GM19328 (cell line): ENCODE measurements around the gene TBC1D22A.
"Not testable (repeated sequence)": the region's sequence is repeated elsewhere in the genome, so short reads cannot be mapped to it uniquely, and the experiment has no call there.

Source experiments
- ATAC-seq: cut with Tn5 transposase; IDR thresholded peaks from one replicate; pipeline ENCODE4 v1.9.1; 2021; ENCODE audit warnings: mild to moderate bottlenecking, moderate library complexity; ENCODE audit not compliant: unreplicated experiment

The TBC1D22A gene

DNA sequence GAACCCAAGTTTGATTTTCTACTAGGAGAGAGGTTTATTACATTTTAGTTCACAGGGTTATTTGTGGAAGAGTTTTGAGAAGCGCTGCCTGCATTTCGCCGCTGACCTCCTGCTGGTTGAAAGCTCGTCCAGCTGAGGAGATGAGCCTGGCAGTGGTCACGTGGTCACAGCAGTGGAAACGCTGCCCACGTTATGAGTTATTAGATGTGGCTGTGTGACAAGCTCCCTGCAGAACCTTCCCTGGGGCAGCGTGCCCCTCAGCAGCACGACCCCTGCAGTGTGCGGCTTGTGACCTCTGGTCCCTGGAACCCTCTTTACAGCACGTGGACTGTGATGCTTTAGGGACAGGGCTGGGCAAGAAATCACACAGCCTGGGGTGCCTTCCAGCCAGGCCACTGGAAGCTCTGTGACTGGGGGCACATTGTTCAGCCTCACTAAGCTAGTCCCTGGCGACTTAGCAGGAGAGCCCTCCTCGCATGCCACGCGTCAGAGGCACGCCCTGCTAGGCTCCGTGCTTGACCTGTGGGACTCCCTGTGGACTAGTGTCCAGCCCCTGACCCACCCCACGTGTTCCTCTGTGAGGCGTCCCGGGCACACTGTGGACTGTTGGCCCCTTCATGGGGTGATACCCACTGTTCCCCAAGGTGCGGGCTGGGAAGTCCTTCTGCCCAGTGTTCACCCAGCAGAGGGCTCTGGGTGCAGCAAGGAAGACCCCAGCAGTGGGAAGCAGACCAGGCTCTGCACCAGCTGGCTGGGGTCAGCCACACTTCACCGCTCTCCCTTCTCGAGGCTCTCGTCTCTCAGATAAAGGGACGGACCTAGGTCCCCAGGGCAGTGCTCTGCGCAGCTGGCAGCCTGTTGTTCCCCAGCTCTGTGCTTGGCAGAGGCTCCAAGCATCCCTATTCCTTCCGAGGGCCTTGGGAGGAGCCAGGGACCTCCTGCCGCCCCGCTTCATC lies 349.5 kb downstream of the TBC1D22A start:
- ATAC-seq = no peak

DNA sequence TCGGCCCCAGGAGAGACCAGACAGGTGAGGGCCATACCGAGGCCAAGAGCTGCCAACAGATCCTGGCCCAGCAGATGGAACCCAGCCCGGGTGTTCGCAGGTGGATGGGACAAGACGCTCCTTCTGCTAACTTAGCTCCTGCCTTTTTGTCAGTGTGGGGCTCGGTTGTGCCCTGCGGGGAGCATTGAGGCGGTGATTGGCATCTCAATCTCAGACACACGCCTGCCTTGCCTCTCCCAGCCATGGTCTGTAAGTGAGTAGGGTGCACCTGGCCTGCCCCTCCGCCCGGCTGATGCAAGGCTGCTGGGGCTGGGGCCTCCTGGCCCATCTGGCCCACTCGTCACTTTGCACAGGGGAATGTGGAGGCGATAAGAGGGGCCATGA lies 350.1 kb downstream of the TBC1D22A start:
- no peak for ATAC-seq

DNA sequence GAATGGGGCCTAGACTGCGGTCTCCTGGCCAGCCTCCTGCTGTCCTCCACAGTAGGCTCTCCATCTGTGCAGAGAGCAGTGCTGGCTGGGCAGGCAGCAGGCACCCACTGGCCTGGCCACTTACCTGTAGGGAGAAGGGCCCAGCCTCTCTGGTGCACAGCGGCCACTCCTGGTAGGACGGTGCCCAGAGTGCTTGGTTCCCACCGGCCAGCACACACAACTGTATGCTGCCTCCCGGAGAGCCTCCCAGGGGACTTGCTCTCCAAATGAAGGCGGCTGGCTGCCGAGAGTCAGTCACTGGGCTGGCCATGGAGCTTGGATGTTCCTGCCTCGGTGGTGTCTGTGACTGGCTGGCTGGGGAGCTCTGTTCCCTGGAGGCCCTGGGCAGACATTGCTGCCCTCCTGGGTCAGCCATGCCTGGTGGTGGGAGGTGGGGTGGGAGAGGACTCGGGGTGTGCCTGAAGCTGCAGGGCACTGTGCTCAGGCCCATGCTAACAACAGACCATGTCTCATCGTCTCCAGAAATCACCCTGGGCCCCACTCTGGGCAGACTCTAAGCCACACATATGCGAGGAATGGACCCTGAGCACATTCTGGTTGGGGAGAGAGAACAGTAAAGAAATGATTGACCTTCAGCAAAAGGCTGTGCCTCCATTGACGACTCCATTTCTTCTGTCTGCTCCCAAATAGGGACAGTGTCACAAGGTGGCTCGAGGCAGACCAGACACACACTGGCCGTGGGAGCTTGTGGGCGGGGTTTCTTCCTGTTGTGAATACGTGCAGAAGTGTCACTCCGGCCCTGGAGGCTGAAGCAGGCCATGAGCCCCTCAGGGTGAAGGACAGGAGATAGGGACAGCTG lies 350.8 kb downstream of the TBC1D22A start:
- no peak for ATAC-seq

DNA sequence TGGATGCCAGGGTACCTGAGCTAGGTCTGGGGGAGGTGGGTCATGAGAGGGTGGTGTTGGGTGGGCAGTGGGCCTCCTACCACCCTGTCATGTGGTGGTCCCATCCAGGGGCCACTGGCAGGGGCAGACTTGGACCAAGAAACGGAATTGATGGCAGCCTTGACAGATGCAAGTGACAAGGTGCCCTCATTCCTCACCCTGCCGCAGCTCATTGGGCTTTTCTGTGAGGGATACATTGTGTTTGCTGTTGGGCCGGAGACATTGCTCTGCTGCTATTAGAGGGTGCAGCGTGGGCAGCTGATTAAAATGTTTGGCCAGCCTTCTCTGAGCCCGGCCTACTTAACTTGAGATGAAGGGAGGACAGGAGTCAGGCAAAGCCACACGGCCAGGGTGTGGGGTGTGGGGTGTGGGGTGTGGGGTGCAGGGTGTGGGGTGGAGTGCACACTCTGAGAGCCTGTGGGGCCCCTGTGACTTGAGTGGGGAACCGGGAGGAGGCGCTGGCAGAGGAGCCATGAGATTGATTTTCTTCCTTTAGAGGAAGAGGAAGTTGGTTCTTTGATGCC lies 351.5 kb downstream of the TBC1D22A start:
- ATAC-seq = no peak

DNA sequence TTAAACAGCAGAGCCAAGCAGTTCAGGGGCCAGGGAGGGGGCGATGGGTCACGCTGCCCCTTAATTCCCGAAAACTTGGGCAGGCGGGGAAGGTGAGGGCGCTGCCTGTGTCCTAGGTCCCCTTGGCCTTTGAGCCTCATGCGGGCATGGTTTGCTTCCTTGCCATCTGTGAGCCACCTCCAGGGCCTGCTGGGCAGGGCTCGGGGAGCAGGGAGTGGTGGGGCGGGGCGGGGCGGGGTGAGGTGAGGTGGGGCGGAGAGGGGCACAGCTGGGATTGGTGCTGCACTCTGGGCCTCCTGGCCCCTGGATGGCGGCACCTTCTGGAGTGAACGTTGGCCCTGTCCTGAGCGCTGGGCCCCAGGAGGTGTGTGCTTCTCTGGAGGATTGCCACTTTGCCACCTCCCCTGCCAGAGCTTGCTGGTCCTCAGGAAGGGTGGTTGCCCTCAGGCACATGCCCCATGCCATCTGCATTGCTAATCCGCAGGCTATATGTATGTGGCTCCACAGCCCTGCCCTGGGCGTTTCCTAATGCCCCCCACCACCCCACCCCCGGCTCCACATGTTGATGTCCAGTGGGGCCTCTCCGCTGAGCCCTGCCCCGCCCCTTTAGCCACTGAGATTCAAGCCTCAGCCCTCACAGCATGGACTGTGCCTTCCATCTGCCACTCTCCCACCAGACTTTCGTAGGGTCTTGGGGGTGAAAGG lies 352.5 kb downstream of the TBC1D22A start:
- ATAC-seq = no peak

DNA sequence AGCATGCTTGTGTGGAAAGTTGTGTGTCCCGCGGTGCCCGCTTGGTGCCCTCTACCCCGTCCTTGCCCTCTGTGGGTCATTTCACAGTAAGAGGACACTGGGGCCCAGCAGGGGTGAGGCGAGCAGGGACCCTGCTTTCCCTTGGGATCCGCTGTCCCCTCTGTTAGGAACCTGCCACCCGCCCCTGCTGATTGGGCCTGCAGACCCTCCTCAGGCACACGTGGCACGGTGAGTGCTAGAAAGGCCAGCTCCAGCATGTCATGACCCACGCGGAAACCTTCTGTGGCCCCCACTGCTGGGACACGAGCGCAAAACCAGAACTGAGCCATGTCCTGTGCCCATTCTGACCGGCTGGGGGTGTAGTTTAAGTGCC lies 353.1 kb downstream of the TBC1D22A start:
- no peak for ATAC-seq

DNA sequence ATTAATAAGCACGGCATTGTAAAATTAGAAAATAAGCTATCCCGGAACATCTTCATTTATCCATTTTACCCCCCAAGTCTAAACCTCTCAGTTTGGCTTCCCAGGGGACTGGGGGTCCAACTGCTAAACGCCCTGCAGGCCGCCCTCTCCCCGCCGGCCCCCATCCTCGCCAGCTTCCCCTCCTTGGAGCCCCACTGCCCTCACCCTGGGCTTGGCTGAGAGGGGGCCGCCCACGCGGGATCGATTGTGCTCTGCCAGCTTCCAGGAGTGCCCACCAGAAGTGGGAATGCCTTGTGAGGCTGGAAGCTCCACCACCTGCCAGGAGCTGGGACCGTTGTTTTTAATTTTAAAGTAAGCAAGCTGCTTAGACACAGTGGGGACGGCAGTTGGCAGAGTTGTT lies 353.5 kb downstream of the TBC1D22A start:
- ATAC-seq = no peak

DNA sequence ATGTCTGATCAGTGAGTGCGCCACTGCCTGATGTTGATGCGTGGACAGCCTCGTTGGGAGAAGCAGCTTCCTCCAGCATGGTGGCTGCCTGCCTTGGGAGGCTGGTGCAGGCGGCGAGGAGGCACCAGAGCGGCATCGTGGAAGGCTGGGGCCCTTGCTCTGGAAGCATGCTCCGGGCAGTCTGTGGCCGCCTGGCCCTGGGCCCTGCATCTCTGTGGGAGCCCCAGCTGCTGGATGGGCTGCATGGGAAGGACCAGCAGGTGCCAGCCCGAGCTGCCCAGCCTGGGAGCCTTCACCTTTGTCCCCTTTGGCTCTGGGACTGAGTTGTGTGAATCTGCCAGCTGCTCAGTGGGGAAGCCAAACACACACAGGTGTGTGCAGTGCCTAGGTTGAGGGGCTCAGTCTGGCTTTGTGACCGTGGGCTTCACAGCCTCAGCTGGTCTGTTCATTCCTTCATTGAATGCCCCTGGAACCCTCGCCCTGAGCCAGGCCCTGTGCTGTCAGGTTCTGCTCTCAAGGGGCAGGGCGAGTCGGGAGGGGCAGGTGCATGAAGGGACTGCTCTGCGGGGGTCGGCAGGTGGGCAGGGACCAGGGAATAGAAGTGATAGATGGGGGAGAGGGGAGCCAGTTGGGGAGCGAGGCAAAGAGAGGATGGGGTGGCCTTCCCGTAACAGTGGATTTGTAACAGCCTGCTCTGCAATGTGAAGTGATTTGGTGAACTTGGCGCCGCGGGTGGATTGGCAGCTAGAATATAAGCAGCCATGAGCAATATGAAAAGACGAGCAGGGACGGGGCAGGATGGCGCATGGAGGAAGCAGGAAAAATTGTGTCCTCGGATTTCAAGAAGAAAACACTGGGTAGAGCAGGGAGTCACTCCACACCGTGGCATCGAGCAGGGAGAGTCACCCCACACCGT lies 354.2 kb downstream of the TBC1D22A start:
- ATAC-seq = no peak

DNA sequence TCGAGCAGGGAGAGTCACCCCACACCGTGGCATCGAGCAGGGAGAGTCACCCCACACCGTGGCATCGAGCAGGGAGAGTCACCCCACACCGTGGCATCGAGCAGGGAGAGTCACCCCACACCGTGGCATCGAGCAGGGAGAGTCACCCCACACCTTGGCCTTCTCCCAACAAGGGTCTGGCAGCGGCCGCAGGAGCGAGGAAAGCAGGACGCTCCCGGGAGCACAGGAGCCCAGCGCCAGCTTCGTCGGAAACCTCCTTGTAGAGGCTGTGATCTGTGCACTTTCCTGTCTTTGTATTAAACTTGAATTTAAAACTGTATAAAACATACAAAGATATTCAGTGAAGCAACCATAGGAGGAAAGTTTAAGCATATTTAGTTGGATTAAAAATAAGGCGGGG lies 355.0 kb downstream of the TBC1D22A start:
- ATAC-seq = not testable (repeated sequence)

DNA sequence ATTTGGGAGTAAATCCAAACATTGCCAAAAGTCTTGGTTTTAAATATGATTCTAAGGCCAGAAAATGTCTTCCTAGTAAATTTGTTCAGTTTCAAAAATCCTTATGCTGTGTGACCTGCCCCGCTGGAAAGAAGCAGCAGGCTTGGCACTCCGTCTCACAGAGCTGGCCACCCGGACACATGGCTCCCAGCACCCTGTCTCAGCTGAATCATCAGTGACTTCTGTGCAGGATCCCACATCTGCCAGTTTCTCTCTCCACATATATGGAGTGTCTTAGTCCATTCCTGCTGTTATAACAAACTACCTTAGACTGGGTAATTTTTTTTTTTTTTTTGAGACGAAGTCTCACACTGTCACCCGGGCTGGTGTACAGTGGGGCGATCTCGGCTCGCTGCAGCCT lies 356.7 kb downstream of the TBC1D22A start:
- ATAC-seq = no peak

DNA sequence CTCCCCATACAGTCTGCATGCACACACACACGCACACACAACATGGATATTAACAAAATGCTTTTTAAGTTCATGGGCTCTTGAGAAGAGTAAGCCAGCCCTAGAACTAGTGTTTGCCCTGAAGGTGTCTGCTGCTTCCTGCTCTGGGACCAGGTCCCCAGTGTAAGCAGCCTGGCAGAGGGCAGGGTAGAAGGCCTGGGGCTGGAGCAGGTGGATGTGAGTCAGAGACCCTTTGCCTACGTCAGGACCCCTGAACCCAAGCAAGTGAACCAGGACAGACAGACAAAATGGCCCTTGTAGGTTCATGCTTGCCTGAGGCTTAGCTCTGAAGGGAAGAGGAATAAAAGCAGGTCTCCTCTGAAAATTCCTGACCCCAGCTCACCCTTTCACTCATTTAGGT lies 357.9 kb downstream of the TBC1D22A start:
- ATAC-seq = no peak

DNA sequence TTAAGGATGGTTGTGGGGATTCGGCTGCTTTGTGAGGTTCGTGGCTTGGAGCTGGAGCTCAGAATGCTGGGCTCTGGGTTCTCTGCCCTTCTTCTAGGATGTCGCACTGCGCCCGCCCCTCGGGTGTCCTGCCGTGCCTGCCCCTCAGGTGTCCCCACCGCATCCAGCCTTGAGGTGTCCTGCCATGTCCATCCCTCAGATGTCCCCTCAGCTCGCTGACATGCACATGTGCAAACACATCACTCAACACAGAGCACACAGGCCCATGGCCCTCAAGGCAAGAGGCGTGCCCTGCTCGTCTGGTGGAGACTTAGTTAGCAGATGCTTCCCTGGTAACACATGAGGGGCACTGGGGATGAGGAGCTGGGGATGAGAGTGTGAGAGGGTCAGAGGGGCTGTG lies 359.3 kb downstream of the TBC1D22A start:
- ATAC-seq = no peak

DNA sequence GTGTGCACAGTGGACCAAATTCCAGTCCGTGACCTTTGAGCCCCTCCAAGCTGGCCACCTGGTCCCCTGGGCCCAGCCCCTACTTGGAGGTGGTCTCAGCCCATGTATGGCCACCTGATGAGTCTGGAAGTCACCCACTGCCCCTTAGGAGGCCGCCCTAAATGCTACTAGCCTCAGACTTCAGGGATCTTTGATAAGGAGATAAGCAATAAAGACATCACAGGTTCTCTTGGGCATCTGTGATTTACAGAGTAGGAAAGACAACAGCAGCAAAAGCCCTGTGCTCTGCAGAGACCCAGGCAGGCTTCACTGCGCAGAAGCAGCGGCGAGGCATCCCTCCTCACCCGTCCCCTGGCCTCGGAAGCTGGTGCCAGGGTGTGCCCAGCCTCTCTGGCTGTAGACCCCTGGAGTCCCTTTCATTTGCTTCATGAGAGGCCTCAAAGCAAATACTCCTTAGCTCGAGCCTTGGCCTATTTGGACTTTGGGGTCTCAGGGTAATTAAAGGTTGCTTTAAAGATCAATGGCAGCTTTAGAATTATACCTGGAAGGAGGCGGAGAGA lies 360.1 kb downstream of the TBC1D22A start:
- ATAC-seq = no peak

DNA sequence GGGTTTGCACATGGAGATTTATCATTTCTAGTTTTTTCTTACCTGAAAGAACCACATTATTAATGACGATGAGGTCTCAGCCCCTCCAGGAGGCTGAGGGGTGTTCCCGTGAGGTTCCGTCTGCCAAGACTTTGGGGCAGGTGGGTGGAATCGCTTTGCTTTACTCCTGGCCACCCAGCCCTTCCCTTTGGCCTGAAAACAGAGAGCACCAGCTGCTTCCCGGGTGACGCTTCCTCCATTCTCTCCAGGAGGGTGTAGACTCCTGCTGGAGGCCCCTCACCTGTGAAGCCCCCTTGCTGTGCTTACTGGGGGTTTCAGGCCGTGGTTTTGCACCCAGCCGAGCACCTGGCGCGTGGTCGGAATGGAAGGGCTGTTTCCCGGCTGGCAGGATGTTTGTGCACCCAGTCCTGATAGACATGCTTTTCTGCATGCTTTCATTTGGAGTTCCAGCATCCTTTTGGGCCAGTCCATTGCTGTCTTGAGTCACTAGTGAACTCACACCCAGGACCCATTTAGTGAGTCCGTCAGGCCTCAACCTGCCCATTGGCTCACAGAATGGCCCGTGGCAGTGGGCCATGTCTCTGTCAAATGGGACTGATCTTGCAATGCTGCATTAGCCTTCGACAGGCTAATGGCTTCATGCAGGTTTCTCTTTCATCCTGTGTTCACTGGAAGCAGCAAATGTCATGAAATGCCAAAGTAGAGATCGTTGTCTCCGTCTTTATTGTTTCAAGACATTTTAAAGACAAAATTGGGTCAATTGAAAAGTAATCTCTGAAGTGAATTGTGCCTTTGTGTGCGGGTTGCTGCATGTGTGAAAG lies 360.8 kb downstream of the TBC1D22A start:
- no peak for ATAC-seq

DNA sequence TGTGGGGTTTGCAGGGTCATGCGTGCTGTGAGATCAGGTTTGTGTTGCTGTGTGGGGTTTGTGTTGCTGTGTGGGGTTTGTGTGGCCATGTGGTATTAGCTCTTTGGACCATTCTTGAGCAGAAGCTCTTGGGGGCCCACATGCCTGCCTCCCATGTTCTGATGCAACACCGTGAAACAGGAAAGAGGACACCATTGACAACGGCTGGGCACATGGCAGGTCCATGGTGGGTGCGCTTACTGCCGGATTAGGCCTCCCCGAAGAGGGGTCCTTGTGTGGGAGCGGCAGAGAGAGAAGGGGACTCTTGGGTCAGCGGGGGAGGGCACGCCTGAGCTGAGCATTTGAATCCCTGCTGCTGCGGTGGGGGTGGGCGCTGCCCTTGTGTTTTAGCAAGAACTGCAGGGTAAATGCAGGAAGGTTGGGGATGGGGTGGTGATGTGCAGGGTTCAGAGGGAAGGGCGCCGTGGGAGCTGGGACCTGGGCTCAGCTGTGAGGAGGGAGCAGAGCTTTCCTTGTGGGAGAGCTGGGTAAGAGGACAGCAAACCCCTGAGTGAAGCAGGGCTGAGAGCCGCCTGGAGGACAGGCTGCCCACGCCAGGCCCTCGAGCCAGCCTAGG lies 361.5 kb downstream of the TBC1D22A start:
- no peak for ATAC-seq

DNA sequence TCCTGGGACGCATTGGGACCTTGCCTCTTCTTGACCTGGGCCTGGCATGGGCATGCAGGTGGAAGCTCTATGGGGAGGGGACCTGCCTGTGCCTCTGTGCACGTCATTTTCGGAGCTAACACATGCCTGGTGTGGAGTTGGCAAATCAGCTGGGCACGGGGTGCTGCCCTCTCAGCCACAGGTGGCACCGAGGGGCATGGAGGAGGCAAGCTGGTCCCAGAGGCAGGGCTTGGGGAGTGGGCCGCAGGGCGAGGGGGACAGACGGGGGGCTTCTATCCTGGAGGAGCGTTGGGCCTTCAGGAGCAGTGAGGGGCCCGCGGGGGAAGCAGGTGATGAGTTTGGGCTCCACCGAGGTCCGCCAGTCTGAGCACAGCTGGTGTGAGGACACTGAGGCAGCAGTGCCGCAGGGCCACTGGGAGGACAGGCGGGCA lies 362.0 kb downstream of the TBC1D22A start:
- ATAC-seq = no peak

DNA sequence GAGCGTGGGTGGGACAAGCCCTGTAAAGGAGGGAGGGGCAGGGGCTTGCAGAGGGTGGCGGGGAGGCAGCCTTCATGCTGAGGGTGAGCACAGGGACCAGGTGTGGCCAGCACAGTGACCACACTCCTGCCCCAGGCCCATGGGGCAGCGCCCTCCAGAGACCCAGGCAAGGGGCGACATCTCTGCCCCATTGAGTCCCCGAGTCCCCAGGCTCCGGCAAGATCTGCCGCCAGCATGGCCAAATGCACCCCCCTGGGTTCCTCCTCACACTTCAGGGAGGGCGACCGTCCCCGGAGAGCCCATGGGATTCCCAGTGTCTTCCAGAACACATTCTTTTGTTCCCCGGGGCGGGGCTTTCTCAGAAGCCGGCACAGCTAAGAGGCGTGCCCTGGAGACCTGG lies 362.5 kb downstream of the TBC1D22A start:
- no peak for ATAC-seq

DNA sequence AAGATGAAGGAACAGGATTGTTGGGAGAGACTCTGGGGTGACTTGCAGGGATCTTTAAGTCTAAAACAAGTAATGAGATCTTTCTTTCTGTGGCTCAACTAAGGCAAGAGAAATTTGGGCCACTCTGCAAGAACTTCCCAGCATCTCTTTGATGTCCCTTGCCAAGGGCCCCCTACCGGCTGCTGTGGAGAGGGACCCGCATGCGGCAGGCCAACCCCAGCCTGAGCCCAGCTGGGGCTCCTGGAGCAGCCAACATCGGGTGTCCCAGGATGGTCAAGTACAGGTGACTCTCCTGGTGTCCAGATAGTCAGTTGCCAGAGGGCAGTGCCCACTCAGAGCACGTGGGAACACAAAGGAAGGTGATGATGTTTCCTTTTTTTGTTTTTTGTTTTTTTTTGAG lies 363.2 kb downstream of the TBC1D22A start:
- no peak for ATAC-seq
